Tibial nerve (tissue), 4 donors: ENCODE data around the gene ROMO1. TPM values are rescaled to one million over a fixed set of nuclear protein-coding genes. Genes with fewer than 3 reads are reported as not detected.
A peak's percentile ranks its signal among the peaks of the same experiment; 100 is the strongest.

Experiments
- DNase-seq, 2 donors: peaks; one replicate each; pipeline ENCODE4 v3.0.0-alpha.2; 2019; ENCODE audit warnings: low spot score in 2 of 2
- H3K27ac ChIP-seq, 4 donors: fragments of 200-600 bp; sonication (generic) in 3 of 4; one replicate each; pipeline ENCODE4 v1.5.1; 2017 to 2019; ENCODE audit warnings: mild to moderate bottlenecking in 1 of 4
- H3K27me3 ChIP-seq, 2 donors: fragments of 200-600 bp; sonication (generic) in 1 of 2; one replicate each; pipeline versions ENCODE4 v1.5.1 to v1.6.0; 2017 to 2019
- H3K36me3 ChIP-seq, 3 donors: fragments of 200-600 bp; sonication (generic); one replicate each; pipeline ENCODE4 v1.5.1; 2018 to 2019
- H3K4me1 ChIP-seq, 4 donors: fragments of 200-600 bp; sonication (generic) in 3 of 4; one replicate each; pipeline ENCODE4 v1.5.1; 2017 to 2019
- H3K4me3 ChIP-seq, 4 donors: fragments of 200-600 bp; sonication (generic) in 3 of 4; one replicate each; pipeline ENCODE4 v1.5.1; 2017 to 2019; ENCODE audit warnings: mild to moderate bottlenecking in 1 of 4, moderate library complexity in 1 of 4
- H3K9me3 ChIP-seq, 4 donors: fragments of 200-600 bp; sonication (generic) in 3 of 4; one replicate each; pipeline ENCODE4 v1.5.1; 2017 to 2019
- CTCF ChIP-seq, 5 experiments: fragments of 200-600 bp in 3 of 5; fragments of 450-650 bp in 2 of 5; sonication (generic) in 3 of 5; IDR thresholded peaks; one replicate each; pipeline ENCODE4 v1.5.1; 2016 to 2019; ENCODE audit warnings: antibody characterized with exemption in 5 of 5, mild to moderate bottlenecking in 3 of 5, moderate library complexity in 2 of 5
- EP300 ChIP-seq, 2 donors: sonication (generic); formaldehyde crosslinking; IDR thresholded peaks; one replicate each; pipeline ENCODE4 v1.6.1; 2017; ENCODE audit warnings: antibody characterized with exemption in 2 of 2, mild to moderate bottlenecking in 1 of 2
- POLR2A ChIP-seq, 2 donors: fragments of 450-650 bp; IDR thresholded peaks; one replicate each; pipeline ENCODE4 v1.6.1; 2017; ENCODE audit warnings: antibody characterized with exemption in 2 of 2, mild to moderate bottlenecking in 2 of 2, moderate library complexity in 2 of 2
- WGBS, 2 donors: methylation state at CpG; one replicate each; pipeline ENCODE4 v1.1.5; 2018; 5-methylcytosine and 5-hydroxymethylcytosine counted together
- total RNA-seq, 4 donors: library from RNA; depleted of rRNA; stranded (reverse); fragments of >200 nt; gene quantifications; one replicate each; pipeline ENCODE4 v1.1.0, GENCODE V29; 2016

ROMO1 gene
- total RNA-seq, 4 donors from 2014 or later: 237 to 447 (median 320) TPM

GRCh38 chr20:35695978-35696377, 3.2 kb upstream of the ROMO1 start:
- Histone ChIP-seq H3K9me3 (no peaks in the 10 kb centered on the region), H3K36me3 (peaks cover 0 to 55% (median 4%) of the 10 kb centered on the region in 3 donors), H3K4me1 (peaks cover 0 to 29% (median 17%) of the 10 kb centered on the region in 4 donors), H3K4me3 (no peak overlapping the region), H3K27ac (no peak overlapping the region), H3K27me3 (no peaks in the 10 kb centered on the region)
- TF ChIP-seq EP300 (IDR thresholded peaks at IDR 0.05) (no peak), CTCF (IDR thresholded peaks at IDR 0.05) (no peak), POLR2A (IDR thresholded peaks at IDR 0.05) (no peak)
- no peak for DNase-seq
- 69 to 79% methylated on average over 4 of the region's 4 CpGs for WGBS, 2 donors

- peaks cover 0 to 54% (median 0%) of the 10 kb centered on the region in 3 donors for H3K36me3 ChIP-seq
- no peak for DNase-seq
- H3K9me3 ChIP-seq: no peaks in the 10 kb centered on the region
- TF ChIP-seq POLR2A (IDR thresholded peaks at IDR 0.05): no peak
- TF ChIP-seq CTCF (IDR thresholded peaks at IDR 0.05): no peak
- no peak for TF ChIP-seq EP300 (IDR thresholded peaks at IDR 0.05)
- H3K27me3 ChIP-seq: no peaks in the 10 kb centered on the region
- H3K4me1 ChIP-seq: peaks cover 0 to 42% (median 17%) of the 10 kb centered on the region in 4 donors
- H3K4me3 ChIP-seq: peak overlapping the region in 3 of 4 donors; percentile 83 to 91 (median 90)
- 67 to 69% methylated on average over 9 of the region's 9 CpGs for WGBS, 2 donors
- H3K27ac ChIP-seq: peak overlapping the region in 1 of 4 donors; percentile 96
Measured at GRCh38 chr20:35697696-35698297, 1.4 kb upstream of the ROMO1 start.

- Histone ChIP-seq H3K9me3 (no peaks in the 10 kb centered on the region), H3K27ac (peak overlapping the region; percentile 68 to 96 (median 91)), H3K4me1 (peaks cover 0 to 42% (median 17%) of the 10 kb centered on the region in 4 donors), H3K4me3 (peak overlapping the region; percentile 61 to 91 (median 86)), H3K36me3 (peaks cover 0 to 54% (median 0%) of the 10 kb centered on the region in 3 donors), H3K27me3 (no peaks in the 10 kb centered on the region)
- TF ChIP-seq EP300 (IDR thresholded peaks at IDR 0.05) (no peak), POLR2A (IDR thresholded peaks at IDR 0.05) (no peak), CTCF (IDR thresholded peaks at IDR 0.05) (no peak)
- DNase-seq: no peak
- WGBS, 2 donors: 6 to 8% methylated on average over 37 of the region's 37 CpGs
Measured at GRCh38 chr20:35698298-35699126, 693 bp upstream of the ROMO1 start.

GRCh38 chr20:35699957-35700624, 886 bp downstream of the ROMO1 start:
- 15% methylated on average over 6 of the region's 6 CpGs for WGBS, 2 donors
- no peak for DNase-seq
- Histone ChIP-seq H3K4me1 (peaks cover 0 to 42% (median 17%) of the 10 kb centered on the region in 4 donors), H3K9me3 (no peaks in the 10 kb centered on the region), H3K4me3 (peak overlapping the region; percentile 61 to 91 (median 86)), H3K27ac (peak overlapping the region; percentile 68 to 96 (median 91)), H3K36me3 (peaks cover 0 to 54% (median 0%) of the 10 kb centered on the region in 3 donors), H3K27me3 (no peaks in the 10 kb centered on the region)
- TF ChIP-seq EP300 (IDR thresholded peaks at IDR 0.05): no peak
- TF ChIP-seq POLR2A (IDR thresholded peaks at IDR 0.05): no peak
- no peak for TF ChIP-seq CTCF (IDR thresholded peaks at IDR 0.05)
